Measurements from ENCODE around the gene OR2B2.

OR2B2 gene

GRCh38 chr6:27894839-27895762 lies 17.1 kb downstream of the OR2B2 start:
- TF ChIP-seq CREB1 (IDR thresholded peaks at IDR 0.05; ENCODE audit: low read depth), result 0 out of 2 replicates have a peak, but pooled peaks have one; percentile 30
- TF ChIP-seq NFIC (IDR thresholded peaks at IDR 0.05), result no peak
- no peak for TF ChIP-seq CEBPB (IDR thresholded peaks at IDR 0.05)
- 0 out of 2 replicates have a peak, but pooled peaks have one; percentile 21 for TF ChIP-seq MAX (IDR thresholded peaks at IDR 0.05)
- no peak for TF ChIP-seq ZBTB7A (IDR thresholded peaks at IDR 0.05; ENCODE audit: low read depth)
- TF ChIP-seq RAD21 (IDR thresholded peaks at IDR 0.05; ENCODE audit: low read depth), result peak; percentile 57
- TF ChIP-seq EP300 (IDR thresholded peaks at IDR 0.05; ENCODE audit: borderline replicate concordance), result no peak
- TF ChIP-seq REST (IDR thresholded peaks at IDR 0.05; ENCODE audit: low read depth), result no peak
- TF ChIP-seq TAF1 (IDR thresholded peaks at IDR 0.05; ENCODE audit: low read depth), result no peak
- no peak for TF ChIP-seq USF1 (IDR thresholded peaks at IDR 0.05)

GRCh38 chr6:27893836-27894807 lies 18.1 kb downstream of the OR2B2 start:
- TF ChIP-seq FOXM1 (IDR thresholded peaks at IDR 0.05; ENCODE audit: borderline replicate concordance, low read depth) (peak; percentile 94), USF1 (IDR thresholded peaks at IDR 0.05) (no peak)

GRCh38 chr6:27893059-27893835 lies 18.9 kb downstream of the OR2B2 start:
- TF ChIP-seq EP300 (IDR thresholded peaks at IDR 0.05; ENCODE audit: borderline replicate concordance) (0 out of 2 replicates have a peak, but pooled peaks have one; percentile 2), CEBPB (IDR thresholded peaks at IDR 0.05) (no peak), MAX (IDR thresholded peaks at IDR 0.05) (peak; percentile 16; the same call in 1 of the 2 replicates), TEAD4 (IDR thresholded peaks at IDR 0.05) (no peak), TCF12 (IDR thresholded peaks at IDR 0.05; ENCODE audit: low read depth) (peak; percentile 34; the same call in 1 of the 2 replicates), TAF1 (IDR thresholded peaks at IDR 0.05; ENCODE audit: low read depth) (peak; percentile 79), EGR1 (IDR thresholded peaks at IDR 0.05) (no peak), REST (IDR thresholded peaks at IDR 0.05; ENCODE audit: low read depth) (no peak), CREB1 (IDR thresholded peaks at IDR 0.05; ENCODE audit: low read depth) (no peak), FOXM1 (IDR thresholded peaks at IDR 0.05; ENCODE audit: borderline replicate concordance, low read depth) (no peak), YY1 (IDR thresholded peaks at IDR 0.05; ENCODE audit: low read depth) (no peak), USF1 (IDR thresholded peaks at IDR 0.05) (no peak), NFIC (IDR thresholded peaks at IDR 0.05) (no peak), ZBTB7A (IDR thresholded peaks at IDR 0.05; ENCODE audit: low read depth) (no peak), RAD21 (IDR thresholded peaks at IDR 0.05; ENCODE audit: low read depth) (no peak)

GRCh38 chr6:27892649-27893058 lies 19.5 kb downstream of the OR2B2 start:
- TF ChIP-seq REST (IDR thresholded peaks at IDR 0.05; ENCODE audit: low read depth) (0 out of 2 replicates have a peak, but pooled peaks have one; percentile 19), TEAD4 (IDR thresholded peaks at IDR 0.05) (no peak), ZBTB7A (IDR thresholded peaks at IDR 0.05; ENCODE audit: low read depth) (no peak), EGR1 (IDR thresholded peaks at IDR 0.05) (no peak)
